Small intestine (tissue), 16 donors: ENCODE results near the gene GRIN2D. TPM values are rescaled to one million over a fixed set of nuclear protein-coding genes. Genes with fewer than 3 reads are reported as not detected.

Experiments used
- DNase-seq, 2 donors: peaks; one replicate each; pipeline versions ENCODE4 v3.0.0 to v3.0.0-alpha.2; 2013
- FAIRE-seq: peaks from 2 replicates; lab custom pipeline; 2012; peaks lifted over from hg19 to GRCh38; lab: Jason Lieb, UNC
- H3K27ac ChIP-seq, 3 donors: one replicate each; pipeline ENCODE4 v1.5.1; 2013; ENCODE audit warnings: low read length in 2 of 3, mild to moderate bottlenecking in 2 of 3, control low read depth in 1 of 3, inconsistent platforms in 1 of 3, low read depth in 1 of 3, moderate library complexity in 1 of 3
- H3K27me3 ChIP-seq, 3 donors: one replicate each; pipeline ENCODE4 v1.6.1; 2013; ENCODE audit warnings: low read length in 3 of 3, inconsistent platforms in 1 of 3; ENCODE audit not compliant: control insufficient read depth in 3 of 3, insufficient read depth in 3 of 3
- H3K36me3 ChIP-seq, 3 donors: one replicate each; pipeline ENCODE4 v1.6.1; 2013; ENCODE audit warnings: low read length in 3 of 3, inconsistent platforms in 1 of 3, low read depth in 1 of 3, mild to moderate bottlenecking in 1 of 3, moderate library complexity in 1 of 3; ENCODE audit not compliant: control insufficient read depth in 3 of 3, insufficient read depth in 2 of 3
- H3K4me1 ChIP-seq, 3 donors: one replicate each; pipeline ENCODE4 v1.6.1; 2013; ENCODE audit warnings: low read length in 2 of 3, inconsistent platforms in 1 of 3, low read depth in 1 of 3, mild to moderate bottlenecking in 1 of 3, moderate library complexity in 1 of 3; ENCODE audit not compliant: control insufficient read depth in 3 of 3, insufficient read depth in 2 of 3
- H3K4me3 ChIP-seq, 3 donors: one replicate each; pipeline ENCODE4 v1.5.1; 2013; ENCODE audit warnings: low read length in 3 of 3, control low read depth in 1 of 3, inconsistent platforms in 1 of 3, low read depth in 1 of 3, mild to moderate bottlenecking in 1 of 3, moderate library complexity in 1 of 3
- H3K9me3 ChIP-seq, 2 donors: one replicate each; pipeline ENCODE4 v1.6.1; 2013; ENCODE audit warnings: low read depth in 1 of 2, low read length in 1 of 2; ENCODE audit not compliant: control insufficient read depth in 2 of 2, insufficient read depth in 1 of 2
- WGBS, 3 donors: extraction: QIAGEN DNeasy Blood & Tissue Kit; methylation state at CpG; one replicate each; pipeline ENCODE4 v1.1.7; 2013; 5-methylcytosine and 5-hydroxymethylcytosine counted together
- long read RNA-seq, 10 donors: transcript quantifications; one replicate each; lab custom pipeline, GENCODE V29; 2026
- polyA plus RNA-seq, 4 donors: library from polyadenylated mRNA; stranded (reverse) in 3 of 4; unstranded in 1 of 4; fragments of 200-250 nt in 3 of 4; fragments of 120-200 nt in 1 of 4; gene quantifications; one replicate each; pipeline versions ENCODE4 v1.2.1 to v1.2.3, GENCODE V29; 2013
- donor health status: healthy with polysubstance abuse.
- donor health status: control.
- donor health status: control.
- donor health status: Bipolar disorder and iron deficiency.
- donor health status: healthy.

GRIN2D gene
- polyA plus RNA-seq, result under 1 TPM in 2 of 4 donors, not detected in 2; 0.25 to 0.27 TPM
- long read RNA-seq, donor 1, result 0 reads
- long read RNA-seq, donor 2, result 0 reads
- long read RNA-seq, donor 3, result 0 reads
- long read RNA-seq, donor 4, result 0 reads
- long read RNA-seq, donor 5, result 0 reads
- long read RNA-seq, donor 6, result 0 reads
- long read RNA-seq, donor 7, result 0 reads
- long read RNA-seq, donor 8, result 0 reads
- long read RNA-seq, donor 9, result 0 reads
- long read RNA-seq, donor 10, partial matches to known transcripts, result 185 of 185 reads
- long read RNA-seq, donor 10, other reads (novel, unspliced or antisense), result 0 of 185 reads

DNA sequence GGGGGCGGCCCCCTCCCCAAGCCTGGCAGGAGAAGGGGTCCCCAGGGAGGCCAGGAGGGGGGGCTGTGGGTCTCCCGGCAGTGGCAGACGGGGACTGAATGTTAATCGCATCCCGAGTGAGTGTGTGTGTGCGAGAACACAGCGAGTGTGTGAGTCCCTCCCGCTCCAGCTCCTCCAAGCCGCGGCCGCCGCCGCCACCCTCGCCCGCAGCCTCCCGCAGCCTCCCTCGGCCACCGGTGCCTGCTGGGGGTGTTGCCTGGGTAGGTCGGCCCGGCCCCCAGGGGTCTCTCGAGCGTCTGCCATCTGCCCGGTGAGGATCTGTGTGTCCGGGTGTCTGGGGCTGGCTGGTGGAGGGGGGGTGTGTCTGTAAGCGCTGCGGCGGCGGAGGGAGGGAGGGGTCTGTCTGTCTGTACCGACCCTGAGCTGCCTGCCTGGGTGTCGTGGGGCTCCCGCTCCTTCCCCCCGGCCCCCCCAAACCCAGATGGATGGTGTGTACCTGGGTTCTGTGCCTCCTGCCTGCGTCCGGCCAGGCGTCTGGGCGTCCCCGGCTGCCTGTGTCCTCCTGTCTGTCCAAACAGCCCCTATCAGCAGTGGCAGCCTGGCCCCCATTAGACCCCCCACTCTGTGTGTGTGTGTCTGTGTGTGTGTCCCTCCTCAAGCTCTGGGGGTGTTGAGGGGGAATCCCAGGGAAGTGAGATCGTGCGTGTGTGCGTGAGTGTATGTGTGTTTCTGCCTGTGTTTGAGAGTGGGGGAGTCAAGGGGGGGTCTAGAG is at the start of gene GRIN2D:
Gene GRIN2D, plus strand, starts transcription at position 110 of the 772 bp plus-strand sequence. CDS start 4,725 bp downstream, outside the sequence.
- 1 to 2% (median 1%) methylated on average over 33 to 40 of the region's 40 CpGs for WGBS, 3 donors
- FAIRE-seq (no peak), DNase-seq (peak in 1 of 2 donors; percentile 47)
- Histone ChIP-seq H3K4me1 (peaks cover 0 to 32% (median 8%) of the 10 kb centered on the region in 3 donors), H3K27ac (no peak within 1 kb of the TSS), H3K36me3 (peaks cover 0 to 9% (median 0%) of the 10 kb centered on the region in 3 donors), H3K27me3 (peaks cover 5 to 58% (median 22%) of the 10 kb centered on the region in 3 donors), H3K4me3 (no peak within 1 kb of the TSS), H3K9me3 (no peaks in the 10 kb centered on the region)

DNA sequence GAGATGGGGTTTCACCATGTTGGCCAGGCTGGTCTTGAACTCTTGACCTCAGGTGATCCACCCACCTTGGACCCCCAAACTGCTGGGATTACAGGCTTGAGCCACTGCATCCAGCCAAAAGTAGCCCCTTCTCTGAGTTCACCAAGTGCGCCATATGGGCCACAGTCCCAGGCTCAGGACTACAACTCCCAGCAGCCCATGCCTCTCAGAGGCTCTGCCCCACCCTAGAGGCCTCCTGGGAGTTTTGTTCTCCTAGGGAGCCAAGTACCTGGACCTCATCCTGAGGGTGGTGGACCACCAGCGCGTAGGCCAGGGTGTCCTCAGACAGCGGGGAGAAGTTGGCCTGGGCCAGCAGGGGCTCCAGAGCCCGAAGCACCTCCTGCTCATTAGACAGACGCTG is 48.6 kb upstream of the GRIN2D start:
- no peaks in the 10 kb centered on the region for H3K9me3 ChIP-seq
- peaks cover 0 to 16% (median 0%) of the 10 kb centered on the region in 3 donors for H3K36me3 ChIP-seq
- H3K27ac ChIP-seq, result no peak overlapping the region
- WGBS, 3 donors, result 97 to 98% (median 98%) methylated on average over 6 of the region's 6 CpGs
- no peaks in the 10 kb centered on the region for H3K27me3 ChIP-seq
- no peak overlapping the region for H3K4me3 ChIP-seq
- FAIRE-seq, result no peak
- H3K4me1 ChIP-seq, result no peaks in the 10 kb centered on the region
- DNase-seq, result no peak

DNA sequence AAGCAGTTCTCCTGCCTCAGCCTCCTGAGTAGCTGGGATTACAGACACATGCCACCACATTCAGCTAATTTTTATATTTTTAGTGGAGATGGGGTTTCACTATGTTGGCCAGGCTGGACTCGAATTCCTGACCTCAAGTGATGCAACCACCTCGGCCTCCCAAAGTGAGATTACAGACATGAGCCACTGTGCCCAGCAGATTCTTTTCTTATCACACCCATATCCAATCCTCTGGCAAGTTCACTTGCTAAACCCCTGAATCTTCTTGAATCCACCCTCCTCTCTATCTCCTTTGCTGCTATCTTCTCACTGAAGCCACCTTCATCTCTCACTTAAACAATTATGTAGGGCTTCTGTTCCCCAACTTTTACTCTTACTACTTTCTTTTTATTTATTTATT is 47.3 kb upstream of the GRIN2D start:
- DNase-seq (no peak), FAIRE-seq (no peak)
- no peaks in the 10 kb centered on the region for H3K9me3 ChIP-seq
- no peaks in the 10 kb centered on the region for H3K27me3 ChIP-seq
- H3K4me3 ChIP-seq, result no peak overlapping the region
- 89 to 100% (median 97%) methylated on average over 2 of the region's 2 CpGs for WGBS, 3 donors
- H3K36me3 ChIP-seq, result peaks cover 0 to 11% (median 0%) of the 10 kb centered on the region in 3 donors
- H3K27ac ChIP-seq, result no peak overlapping the region
- H3K4me1 ChIP-seq, result no peaks in the 10 kb centered on the region

DNA sequence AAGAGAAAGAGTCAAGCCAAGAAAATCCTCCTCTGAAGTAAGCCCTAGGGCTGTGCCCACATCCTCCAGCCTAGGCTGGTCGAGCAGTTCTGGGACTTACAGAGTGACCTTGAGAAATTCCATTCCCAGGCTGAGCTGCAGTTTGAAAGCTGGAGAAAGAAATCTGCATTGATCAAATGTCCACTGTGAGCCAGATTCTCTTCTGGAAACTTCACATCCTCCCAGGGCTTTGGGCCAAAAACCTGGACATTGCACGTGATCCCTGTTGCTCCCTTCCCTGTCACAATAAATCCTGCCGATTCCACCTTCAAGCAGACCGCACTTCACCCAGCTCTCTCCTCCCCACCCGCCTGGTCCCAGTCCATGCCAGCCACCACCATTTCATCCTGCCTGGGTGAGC is 45.4 kb upstream of the GRIN2D start:
- Histone ChIP-seq H3K4me3 (no peak overlapping the region), H3K27ac (no peak overlapping the region), H3K36me3 (peaks cover 0 to 3% (median 0%) of the 10 kb centered on the region in 3 donors), H3K9me3 (peaks cover 0 to 2% of the 10 kb centered on the region in 2 donors), H3K4me1 (no peaks in the 10 kb centered on the region), H3K27me3 (no peaks in the 10 kb centered on the region)
- DNase-seq (no peak), FAIRE-seq (no peak)
- 70 to 75% (median 72%) methylated on average over 5 of the region's 5 CpGs for WGBS, 3 donors

DNA sequence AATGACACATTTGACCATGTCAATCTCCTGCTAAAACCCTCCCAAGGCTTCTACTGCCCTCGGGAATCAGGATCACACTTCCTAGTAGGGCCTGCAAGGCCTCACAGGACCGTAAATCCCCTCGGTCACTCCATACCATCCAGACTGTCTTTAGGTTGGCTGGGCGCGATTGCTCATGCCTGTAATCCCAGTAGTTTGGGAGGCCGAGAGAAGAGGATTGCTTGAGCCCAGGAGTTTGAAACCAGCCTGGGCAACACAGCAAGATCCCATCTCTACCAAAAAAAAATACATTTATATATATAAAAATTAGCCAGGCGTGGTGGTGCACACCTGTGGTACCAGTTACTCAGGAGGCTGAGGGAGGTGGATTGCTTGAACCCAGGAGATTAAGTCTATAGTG is 44.7 kb upstream of the GRIN2D start:
- no peak overlapping the region for H3K4me3 ChIP-seq
- no peaks in the 10 kb centered on the region for H3K36me3 ChIP-seq
- H3K4me1 ChIP-seq, result no peaks in the 10 kb centered on the region
- H3K27me3 ChIP-seq, result no peaks in the 10 kb centered on the region
- H3K9me3 ChIP-seq, result peaks cover 0 to 2% of the 10 kb centered on the region in 2 donors
- no peak overlapping the region for H3K27ac ChIP-seq
- 89 to 92% (median 90%) methylated on average over 7 of the region's 7 CpGs for WGBS, 3 donors
- no peak for DNase-seq
- no peak for FAIRE-seq

DNA sequence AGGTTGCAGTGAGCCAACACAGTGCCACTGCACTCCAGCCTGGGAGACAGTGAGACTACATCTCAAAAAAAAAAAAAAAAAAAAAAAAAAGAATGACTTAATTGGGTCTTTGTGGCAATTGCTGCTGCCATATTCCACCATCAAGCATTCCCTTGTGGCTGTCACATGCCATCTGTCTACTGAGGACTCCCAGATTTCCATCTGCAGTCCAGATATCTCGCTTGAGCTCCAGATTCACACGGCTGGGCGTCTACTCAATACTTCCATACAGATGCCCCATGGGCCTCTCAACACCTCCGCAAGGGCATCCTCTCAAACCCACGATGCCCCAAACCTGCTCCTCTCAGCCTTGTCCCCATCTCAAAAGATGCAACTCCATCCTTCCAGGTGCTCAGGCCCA is 42.6 kb upstream of the GRIN2D start:
- peaks cover 0 to 3% (median 0%) of the 10 kb centered on the region in 3 donors for H3K36me3 ChIP-seq
- 89 to 93% (median 91%) methylated on average over 5 of the region's 5 CpGs for WGBS, 3 donors
- H3K4me1 ChIP-seq, result no peaks in the 10 kb centered on the region
- no peaks in the 10 kb centered on the region for H3K27me3 ChIP-seq
- peaks cover 0 to 2% of the 10 kb centered on the region in 2 donors for H3K9me3 ChIP-seq
- no peak overlapping the region for H3K4me3 ChIP-seq
- DNase-seq (no peak), FAIRE-seq (no peak)
- no peak overlapping the region for H3K27ac ChIP-seq

DNA sequence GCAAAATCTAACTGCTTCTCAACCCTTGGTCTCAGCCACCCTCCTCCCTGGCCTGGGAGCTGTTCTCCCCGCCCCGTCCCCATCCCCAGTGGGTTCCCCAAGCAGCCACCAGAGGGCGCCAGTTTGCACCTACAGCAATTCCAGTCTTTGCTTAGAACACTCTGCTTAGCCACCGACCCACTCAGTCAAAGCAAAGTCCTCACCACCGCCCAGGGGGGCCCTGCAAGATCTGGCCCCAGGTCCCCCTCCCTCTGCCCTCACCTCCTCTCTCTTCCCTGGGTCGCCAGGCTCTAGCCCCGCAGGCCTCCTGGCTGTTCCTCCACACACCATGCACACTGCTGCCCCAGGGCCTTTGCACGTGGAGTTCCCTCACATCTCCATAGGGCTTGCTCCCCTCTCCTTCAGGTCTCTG is 42.1 kb upstream of the GRIN2D start:
- Histone ChIP-seq H3K4me1 (no peaks in the 10 kb centered on the region), H3K4me3 (no peak overlapping the region), H3K36me3 (peaks cover 0 to 3% (median 0%) of the 10 kb centered on the region in 3 donors), H3K9me3 (peaks cover 0 to 2% of the 10 kb centered on the region in 2 donors), H3K27ac (no peak overlapping the region), H3K27me3 (no peaks in the 10 kb centered on the region)
- FAIRE-seq (no peak), DNase-seq (peak; percentile 76 to 83)
- WGBS, 3 donors, result 30 to 41% (median 36%) methylated on average over 7 to 8 of the region's 8 CpGs

DNA sequence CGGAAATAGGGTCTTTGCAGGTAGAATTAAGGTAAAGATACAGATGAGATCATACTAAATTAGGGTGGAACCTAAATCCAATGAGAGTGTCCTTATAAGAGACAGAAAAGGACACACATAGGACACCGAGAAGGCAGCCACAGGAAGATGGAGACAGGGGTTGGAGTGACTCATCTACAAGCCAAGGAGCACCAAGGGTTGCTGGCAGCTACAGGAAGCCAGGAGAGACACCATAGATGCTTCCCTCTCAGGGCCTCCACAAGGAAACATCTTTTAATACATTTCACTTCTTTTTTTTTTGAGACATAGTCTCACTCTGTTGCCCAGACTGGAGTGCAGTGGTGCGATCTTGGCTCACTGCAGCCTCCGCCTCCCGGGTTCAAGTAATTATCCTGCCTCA is 39.8 kb upstream of the GRIN2D start:
- no peak overlapping the region for H3K27ac ChIP-seq
- H3K4me3 ChIP-seq, result no peak overlapping the region
- peaks cover 0 to 2% of the 10 kb centered on the region in 2 donors for H3K9me3 ChIP-seq
- H3K36me3 ChIP-seq, result peaks cover 0 to 3% (median 0%) of the 10 kb centered on the region in 3 donors
- DNase-seq (no peak), FAIRE-seq (no peak)
- WGBS, 3 donors, result 89 to 91% (median 90%) methylated on average over 5 of the region's 5 CpGs
- H3K4me1 ChIP-seq, result no peaks in the 10 kb centered on the region
- no peaks in the 10 kb centered on the region for H3K27me3 ChIP-seq
